Endodermal cell (in vitro differentiated cells): ENCODE results near the gene PRR12. TPM values are rescaled to one million over a fixed set of nuclear protein-coding genes. Genes with fewer than 3 reads are reported as not detected.

Experiments
- DNase-seq: peaks from one replicate; pipeline ENCODE4 v3.0.0-alpha.2; 2017
- H3K27ac ChIP-seq: 2 replicates; pipeline ENCODE4 v1.5.1; 2013; ENCODE audit warnings: mild to moderate bottlenecking, low read depth, low read length, moderate library complexity
- H3K27me3 ChIP-seq: 2 replicates; pipeline ENCODE4 v1.6.1; 2013; ENCODE audit warnings: mild to moderate bottlenecking, low read length, moderate library complexity; ENCODE audit not compliant: insufficient read depth, control insufficient read depth, poor library complexity, severe bottlenecking
- H3K36me3 ChIP-seq: 2 replicates; pipeline ENCODE4 v1.7.0; 2013; ENCODE audit warnings: mild to moderate bottlenecking, low read length, moderate library complexity; ENCODE audit not compliant: control insufficient read depth, insufficient read depth
- H3K4me1 ChIP-seq: one replicate; pipeline ENCODE4 v1.7.0; 2013; ENCODE audit warnings: low read length; ENCODE audit not compliant: control insufficient read depth, insufficient read depth
- H3K4me3 ChIP-seq: 2 replicates; pipeline ENCODE4 v1.5.1; 2013; ENCODE audit warnings: mild to moderate bottlenecking, low read length, moderate library complexity
- H3K9ac ChIP-seq: 2 replicates; pipeline ENCODE4 v1.6.1; 2013; ENCODE audit warnings: mild to moderate bottlenecking, low read length, moderate library complexity; ENCODE audit not compliant: poor library complexity, severe bottlenecking; ENCODE audit errors: extremely low read depth
- H3K9me3 ChIP-seq: 2 replicates; pipeline ENCODE4 v1.6.1; 2013; ENCODE audit warnings: mild to moderate bottlenecking, low read length, moderate library complexity; ENCODE audit not compliant: control insufficient read depth
- H3K27ac Mint-ChIP-seq: 2 replicates; pipeline ENCODE4 v1.8.0; 2020; ENCODE audit warnings: mixed read lengths
- H3K27me3 Mint-ChIP-seq: 2 replicates; pipeline ENCODE4 v1.8.0; 2021; ENCODE audit warnings: mild to moderate bottlenecking, mixed read lengths; ENCODE audit not compliant: insufficient read depth
- H3K36me3 Mint-ChIP-seq: 2 replicates; pipeline ENCODE4 v1.8.0; 2020; ENCODE audit warnings: low read depth, mixed read lengths
- H3K4me1 Mint-ChIP-seq: 2 replicates; pipeline ENCODE4 v1.8.0; 2020; ENCODE audit warnings: mixed read lengths
- H3K4me3 Mint-ChIP-seq: 2 replicates; pipeline ENCODE4 v1.8.0; 2020; ENCODE audit warnings: mild to moderate bottlenecking, moderate library complexity, mixed read lengths
- H3K9me3 Mint-ChIP-seq: 2 replicates; pipeline ENCODE4 v1.8.0; 2020; ENCODE audit warnings: mild to moderate bottlenecking, mixed read lengths
- CTCF ChIP-seq: fragments of 200-600 bp; sonication (generic); conservative IDR thresholded peaks from 2 replicates; pipeline ENCODE4 v1.5.0; 2021; ENCODE audit warnings: antibody characterized with exemption, mild to moderate bottlenecking
- WGBS, 2 experiments: methylation state at CpG; one replicate each; pipeline versions ENCODE4 v1.1.5 to v1.1.7; 2013; ENCODE audit warnings: missing lambda C conversion rate in 2 of 2, mixed read lengths in 1 of 2; ENCODE audit not compliant: insufficient coverage in 1 of 2, insufficient read length in 1 of 2; 5-methylcytosine and 5-hydroxymethylcytosine counted together
- total RNA-seq, 2 donors: library from RNA; stranded (reverse); fragmentation: NEBNext Ultra II Directional in 1 of 2; extraction: Animal tissue kit (Norgen Biotek cat#: 25700) in 1 of 2; gene quantifications; 2 replicates in 1 of 2; 3 replicates in 1 of 2; pipeline ENCODE4 v1.2.1, GENCODE V29; 2021

PRR12 gene
- total RNA-seq, 2 donors from 2014 or later = 67.6 to 69.6 TPM

GRCh38 chr19:49552749-49553148 lies 38.2 kb upstream of the PRR12 start:
- TF ChIP-seq CTCF = no peak

GRCh38 chr19:49553451-49554271 lies 37.3 kb upstream of the PRR12 start:
- Mint-ChIP-seq H3K27me3 (no peaks in the 10 kb centered on the region), H3K4me1 (peaks cover 2% of the 10 kb centered on the region), H3K36me3 (peaks cover 39% of the 10 kb centered on the region), H3K4me3 (no peak overlapping the region), H3K9me3 (no peaks in the 10 kb centered on the region), H3K27ac (no peak overlapping the region)
- DNase-seq = no peak
- H3K4me1 ChIP-seq = no peaks in the 10 kb centered on the region
- H3K27me3 ChIP-seq = no peaks in the 10 kb centered on the region
- no peak overlapping the region for H3K9ac ChIP-seq
- H3K27ac ChIP-seq = peak overlapping the region; percentile 55
- no peak overlapping the region for H3K4me3 ChIP-seq
- no peaks in the 10 kb centered on the region for H3K9me3 ChIP-seq
- peaks cover 31% of the 10 kb centered on the region for H3K36me3 ChIP-seq
- WGBS, 2 experiments = 93 to 98% methylated on average over 9 to 10 of the region's 10 CpGs
- TF ChIP-seq CTCF = no peak

More at GRCh38 chr19:49552749-49553148, 38.2 kb upstream of the PRR12 start:
- H3K27me3 ChIP-seq = no peaks in the 10 kb centered on the region
- peaks cover 25% of the 10 kb centered on the region for H3K36me3 ChIP-seq
- no peaks in the 10 kb centered on the region for H3K9me3 Mint-ChIP-seq
- H3K4me1 Mint-ChIP-seq = peaks cover 2% of the 10 kb centered on the region
- H3K4me3 ChIP-seq = no peak overlapping the region
- H3K4me3 Mint-ChIP-seq = no peak overlapping the region
- peaks cover 31% of the 10 kb centered on the region for H3K36me3 Mint-ChIP-seq
- no peaks in the 10 kb centered on the region for H3K27me3 Mint-ChIP-seq
- no peak overlapping the region for H3K9ac ChIP-seq
- H3K4me1 ChIP-seq = no peaks in the 10 kb centered on the region
- 94 to 96% methylated on average over 11 of the region's 11 CpGs for WGBS, 2 experiments
- H3K9me3 ChIP-seq = no peaks in the 10 kb centered on the region
- no peak for DNase-seq
- no peak overlapping the region for H3K27ac ChIP-seq
- H3K27ac Mint-ChIP-seq = no peak overlapping the region

- H3K4me1 ChIP-seq = no peaks in the 10 kb centered on the region
- H3K27ac Mint-ChIP-seq = no peak overlapping the region
- H3K36me3 ChIP-seq = peaks cover 42% of the 10 kb centered on the region
- H3K4me3 ChIP-seq = no peak overlapping the region
- H3K27me3 ChIP-seq = no peaks in the 10 kb centered on the region
- H3K9me3 Mint-ChIP-seq = no peaks in the 10 kb centered on the region
- peaks cover 49% of the 10 kb centered on the region for H3K36me3 Mint-ChIP-seq
- no peak overlapping the region for H3K4me3 Mint-ChIP-seq
- H3K9me3 ChIP-seq = no peaks in the 10 kb centered on the region
- no peak for TF ChIP-seq CTCF
- H3K4me1 Mint-ChIP-seq = peaks cover 2% of the 10 kb centered on the region
- H3K27ac ChIP-seq = no peak overlapping the region
- H3K9ac ChIP-seq = no peak overlapping the region
- WGBS, 2 experiments = 93 to 94% methylated on average over 17 of the region's 17 CpGs
- no peak for DNase-seq
- no peaks in the 10 kb centered on the region for H3K27me3 Mint-ChIP-seq
Observed at GRCh38 chr19:49554701-49555181, 36.2 kb upstream of the PRR12 start.
